HEK293 (cell line): Measurements from ENCODE around the gene PLPPR1.

Experiments used
- CTCF ChIP-seq: fragments of 450-650 bp; formaldehyde crosslinking; IDR thresholded peaks from 2 replicates; pipeline ENCODE4 v1.5.1; 2016; ENCODE audit warnings: missing biosample characterization, missing genetic modification characterization
- KLF10 ChIP-seq: fragments of 450-650 bp; IDR thresholded peaks from 2 replicates; pipeline ENCODE4 v1.5.1; 2018; ENCODE audit warnings: missing biosample characterization, mild to moderate bottlenecking, missing genetic modification characterization
- REST ChIP-seq: fragments of 450-650 bp; formaldehyde crosslinking; IDR thresholded peaks from 2 replicates; pipeline ENCODE4 v1.5.1; 2016; ENCODE audit warnings: missing biosample characterization, missing genetic modification characterization
- TCF7L2 ChIP-seq: IDR thresholded peaks from 2 replicates; pipeline ENCODE4 v1.6.1; 2011; ENCODE audit warnings: low read depth, mild to moderate bottlenecking, inconsistent platforms, low read length, moderate library complexity, borderline replicate concordance
- ZBTB11 ChIP-seq: fragments of 450-650 bp; formaldehyde crosslinking; conservative IDR thresholded peaks from 2 replicates; pipeline ENCODE4 v1.5.1; 2016; ENCODE audit warnings: low read depth, missing biosample characterization, missing genetic modification characterization
- ZBTB48 ChIP-seq: fragments of 450-650 bp; formaldehyde crosslinking; IDR thresholded peaks from 2 replicates; pipeline ENCODE4 v1.5.1; 2016; ENCODE audit warnings: missing biosample characterization, missing genetic modification characterization
- ZBTB7A ChIP-seq: fragments of 450-650 bp; formaldehyde crosslinking; IDR thresholded peaks from 2 replicates; pipeline ENCODE4 v1.5.1; 2016; ENCODE audit warnings: low read depth, missing biosample characterization, missing genetic modification characterization
- ZNF324 ChIP-seq: fragments of 450-650 bp; formaldehyde crosslinking; IDR thresholded peaks from 2 replicates; pipeline ENCODE4 v1.5.1; 2016; ENCODE audit warnings: missing biosample characterization, missing genetic modification characterization
- ZNF391 ChIP-seq: fragments of 450-650 bp; formaldehyde crosslinking; IDR thresholded peaks from 2 replicates; pipeline ENCODE4 v1.5.1; 2016; ENCODE audit warnings: low read depth, missing biosample characterization, missing genetic modification characterization, borderline replicate concordance
- ZNF513 ChIP-seq: fragments of 450-650 bp; IDR thresholded peaks from 2 replicates; pipeline ENCODE4 v1.5.1; 2018; ENCODE audit warnings: missing biosample characterization, missing genetic modification characterization
- ZXDB ChIP-seq: fragments of 450-650 bp; formaldehyde crosslinking; IDR thresholded peaks from 2 replicates; pipeline ENCODE4 v1.5.1; 2016; ENCODE audit warnings: missing biosample characterization, missing genetic modification characterization

GRCh38 chr9:101094686-101095085 is 66.2 kb downstream of the PLPPR1 start:
- TF ChIP-seq ZBTB48 (tag by site-specific recombination), result no peak
- no peak for TF ChIP-seq ZXDB
- no peak for TF ChIP-seq REST (tag by site-specific recombination)
- no peak for TF ChIP-seq TCF7L2
- TF ChIP-seq ZBTB11 (tag by site-specific recombination), result no peak
- TF ChIP-seq ZBTB7A (tag by site-specific recombination), result no peak
- no peak for TF ChIP-seq ZNF324 (tag by site-specific recombination)
- no peak for TF ChIP-seq CTCF (tag by site-specific recombination)
- no peak for TF ChIP-seq ZNF391 (tag by site-specific recombination)
- no peak for TF ChIP-seq KLF10 (tag by site-specific recombination)
- TF ChIP-seq ZNF513 (tag by site-specific recombination), result no peak
